ENCODE measurements around the gene MUC15.
"Not testable (repeated sequence)": the region's sequence is repeated elsewhere in the genome, so short reads cannot be mapped to it uniquely, and the experiment has no call there.

MUC15 gene

GRCh38 chr11:26571861-26572654 is at the start of gene MUC15:
TSS of gene MUC15 (minus strand) at chr11:26572263. CDS start at chr11:26567094, 5,169 bp downstream.
- DNase-seq, result no peak

- DNase-seq, result no peak
Measured at GRCh38 chr11:26621132-26621531, 49.1 kb upstream of the MUC15 start.

- no peak for DNase-seq
Measured at GRCh38 chr11:26620282-26621045, 48.4 kb upstream of the MUC15 start.

GRCh38 chr11:26618441-26618840 is 46.4 kb upstream of the MUC15 start:
- no peak for DNase-seq

DNA sequence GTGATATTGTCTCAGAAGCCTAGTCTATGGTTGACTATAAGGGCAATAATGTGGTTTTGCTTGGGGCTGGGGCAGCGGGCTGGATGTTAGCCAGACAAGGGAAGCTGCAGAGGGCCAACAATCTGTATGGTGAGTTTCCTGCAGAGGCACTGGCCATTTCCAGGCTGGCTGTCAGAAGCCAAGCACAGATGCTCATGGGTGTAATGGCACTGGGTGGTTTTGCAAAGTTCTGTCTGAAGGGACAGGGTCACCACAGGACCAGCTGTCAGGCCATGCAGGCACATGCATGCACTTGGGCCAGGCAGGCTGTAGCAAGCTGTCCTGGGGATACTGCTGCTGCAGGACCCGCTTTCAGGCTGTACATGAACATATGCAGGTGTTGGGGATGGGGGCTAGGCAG is 41.7 kb upstream of the MUC15 start:
- DNase-seq, result no peak

- DNase-seq, result no peak
Measured at GRCh38 chr11:26608507-26609146, 36.6 kb upstream of the MUC15 start.

DNA sequence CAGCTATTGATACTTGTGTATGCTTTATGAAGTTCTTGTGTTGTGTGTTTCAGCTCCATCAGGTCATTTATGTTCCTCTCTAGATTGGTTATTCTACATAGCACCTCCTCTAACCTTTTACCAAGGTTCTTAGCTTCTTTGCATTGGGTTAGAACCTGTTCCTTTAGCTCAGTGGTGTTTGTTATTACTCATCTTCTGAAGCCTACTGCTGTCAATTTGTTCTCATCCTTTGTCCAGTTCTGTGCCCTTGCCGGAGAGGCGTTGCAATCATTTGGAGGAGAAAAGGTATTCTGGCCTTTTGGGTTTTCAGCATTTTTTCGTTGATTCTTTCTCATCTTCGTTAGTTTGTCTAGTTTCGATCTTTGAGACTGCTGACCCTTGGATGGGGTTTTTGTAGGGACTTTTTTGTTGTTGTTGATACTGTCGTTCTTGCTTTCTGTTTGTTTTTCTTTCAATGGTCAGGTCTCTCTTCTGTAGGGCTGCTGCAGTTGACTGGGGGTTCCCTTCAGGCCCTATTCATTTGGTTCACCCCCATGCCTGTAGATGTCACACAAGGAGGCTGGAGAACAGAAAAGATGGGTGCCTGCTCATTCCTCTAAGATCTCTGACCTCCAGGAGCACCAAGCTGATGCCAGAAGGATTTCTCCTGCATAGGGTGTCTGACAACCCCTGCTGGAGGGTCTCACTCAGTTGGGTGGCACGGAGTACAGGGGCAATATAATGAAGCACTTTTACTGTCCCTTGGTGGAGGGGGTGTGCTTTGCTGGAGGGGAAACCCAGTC is 35.9 kb upstream of the MUC15 start:
- DNase-seq, result no peak

GRCh38 chr11:26599876-26600434 is 27.9 kb upstream of the MUC15 start:
- DNase-seq, result no peak

DNA sequence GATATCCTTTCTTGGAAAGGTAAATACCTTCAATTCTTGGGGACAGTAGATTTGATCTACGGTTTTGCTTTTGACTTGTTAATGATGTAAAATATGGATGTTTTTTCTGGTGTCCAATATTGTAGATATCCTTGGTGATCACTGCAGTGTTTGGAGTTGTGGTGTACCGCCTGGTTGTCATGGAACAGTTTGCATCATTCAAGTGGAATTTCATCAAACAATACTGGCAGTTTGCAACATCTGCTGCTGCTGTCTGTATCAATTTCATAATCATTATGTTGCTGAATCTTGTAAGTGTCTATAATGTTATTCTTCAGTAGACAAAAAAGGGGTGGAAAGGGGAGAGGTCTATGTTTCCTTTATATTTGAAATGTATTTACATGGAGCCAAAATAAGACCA is 27.4 kb upstream of the MUC15 start:
- peak; percentile 22 for DNase-seq

- DNase-seq, result no peak
Measured at GRCh38 chr11:26597899-26598298, 25.8 kb upstream of the MUC15 start.

- not testable (repeated sequence) for DNase-seq
Measured at GRCh38 chr11:26597049-26597689, 25.1 kb upstream of the MUC15 start.

DNA sequence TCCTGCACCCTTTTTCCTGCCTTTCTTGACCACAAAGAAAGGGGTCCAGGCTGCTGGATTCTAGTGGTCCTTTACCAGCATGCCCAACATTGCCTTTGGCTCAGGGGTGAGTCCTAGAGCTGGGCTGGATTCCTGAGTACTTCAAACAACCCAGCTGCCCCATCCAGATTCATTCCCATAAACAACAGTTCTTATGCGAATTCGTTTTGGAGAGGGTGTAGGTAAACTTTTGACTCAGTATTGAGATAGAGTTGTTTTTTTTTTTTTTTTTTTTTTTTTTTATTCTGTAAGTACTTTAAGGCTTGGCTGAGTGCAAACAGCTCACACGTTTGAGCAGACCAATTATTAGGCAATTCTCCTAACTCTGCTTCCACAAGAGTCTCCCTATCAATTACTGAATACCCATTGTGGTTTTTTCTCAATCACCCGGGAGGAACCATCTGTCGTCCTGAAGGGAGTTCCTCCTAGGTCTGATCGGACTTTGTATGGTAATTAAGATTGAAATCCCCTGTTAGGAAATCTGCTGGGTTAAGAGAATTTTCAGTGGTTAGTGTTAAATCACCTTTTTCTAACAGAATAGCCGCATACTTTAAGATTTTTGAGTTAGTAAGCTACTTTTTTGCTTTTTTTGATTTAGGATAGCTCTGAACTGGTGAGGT is 23.3 kb upstream of the MUC15 start:
- DNase-seq, result not testable (repeated sequence)

- no peak for DNase-seq
Measured at GRCh38 chr11:26593691-26594090, 21.6 kb upstream of the MUC15 start.

- no peak for DNase-seq
Measured at GRCh38 chr11:26587073-26587472, 15.0 kb upstream of the MUC15 start.

- no peak for DNase-seq
Measured at GRCh38 chr11:26584818-26585217, 12.8 kb upstream of the MUC15 start.

- no peak for DNase-seq
Measured at GRCh38 chr11:26583550-26583949, 11.5 kb upstream of the MUC15 start.

DNA sequence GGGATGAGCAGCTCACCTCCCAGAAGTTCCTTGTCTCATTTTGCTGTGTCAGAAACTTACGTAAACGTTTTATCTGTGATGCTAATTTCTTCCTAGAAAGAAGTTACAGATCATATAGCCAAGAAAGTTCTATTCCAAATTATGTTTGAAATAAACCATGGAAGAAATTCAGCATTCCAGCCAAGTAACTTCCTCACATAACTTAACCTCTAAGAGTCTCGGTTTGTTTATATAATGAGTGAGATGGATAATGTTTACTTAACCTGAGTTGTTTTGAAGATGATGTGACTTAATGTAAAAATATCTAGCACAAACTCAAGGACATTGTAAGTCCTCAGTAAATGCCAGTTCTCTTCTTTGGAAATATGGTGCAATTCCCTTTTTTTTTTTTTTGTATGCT is 8.9 kb upstream of the MUC15 start:
- no peak for DNase-seq

GRCh38 chr11:26579683-26580082 is 7.6 kb upstream of the MUC15 start:
- no peak for DNase-seq

- DNase-seq, result peak; percentile 23
Measured at GRCh38 chr11:26578998-26579661, 7.1 kb upstream of the MUC15 start.

- DNase-seq, result peak; percentile 47
Measured at GRCh38 chr11:26575946-26576345, 3.9 kb upstream of the MUC15 start.

GRCh38 chr11:26573896-26574295 is 1.8 kb upstream of the MUC15 start:
- no peak for DNase-seq
